ENCODE results near the gene CD4.

CD4 gene

GRCh38 chr12:6765634-6766581 lies 23.4 kb upstream of the CD4 start, which contains the start of gene PTMS:
Gene PTMS (plus strand): TSS chr12:6766363. CDS start chr12:6766706, 343 bp downstream.
- no peak for DNase-seq (ENCODE audit: low read depth)

GRCh38 chr12:6766651-6767349 lies 22.5 kb upstream of the CD4 start:
- peak; percentile 35 for DNase-seq (ENCODE audit: low read depth)

DNA sequence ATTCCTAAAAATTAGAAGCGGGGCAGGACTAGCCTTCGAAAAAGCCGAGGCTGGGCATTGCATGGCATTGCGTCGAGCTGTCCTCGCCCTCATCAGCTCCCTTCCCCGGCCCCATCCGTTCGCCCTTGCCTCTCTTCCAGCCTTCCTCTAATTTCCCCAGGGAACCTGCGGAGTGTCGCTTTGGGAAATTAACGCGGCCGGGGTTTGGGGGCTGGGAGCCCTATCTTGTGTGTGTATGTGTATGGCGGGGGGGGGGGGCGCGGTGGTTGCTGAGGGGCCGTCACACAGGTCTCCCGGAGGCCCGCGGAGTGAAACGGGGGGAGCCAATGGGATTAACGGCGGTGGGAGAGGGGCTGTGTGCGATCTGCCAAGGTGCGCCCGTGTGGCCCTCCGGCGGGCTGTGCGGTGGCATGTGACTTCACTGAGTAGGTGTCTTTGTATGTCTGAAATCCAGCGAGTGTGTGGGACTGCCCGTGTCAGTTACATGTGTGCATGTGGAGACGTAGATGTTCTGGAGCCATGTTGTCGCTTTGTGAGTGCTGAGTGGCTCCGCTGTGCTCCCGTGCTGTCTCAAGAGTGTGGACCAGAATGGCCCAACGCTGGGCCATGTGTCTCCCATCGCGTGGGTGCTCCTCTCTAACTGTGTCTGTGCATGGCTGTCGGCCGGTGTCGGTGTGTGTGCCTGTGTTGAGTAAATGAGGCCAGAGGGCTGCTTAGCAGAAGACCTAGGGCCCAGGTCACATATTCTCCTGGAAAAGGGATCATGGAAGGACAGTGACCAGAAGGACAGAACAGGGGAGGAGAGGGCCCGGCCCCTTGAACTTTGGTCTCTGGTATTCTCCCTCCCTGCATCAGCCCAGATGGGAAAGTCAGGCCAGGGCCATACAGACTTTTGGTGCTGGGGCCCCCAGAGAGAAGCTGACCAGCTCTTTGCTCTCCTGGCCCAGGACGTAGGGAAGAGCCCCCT lies 21.7 kb upstream of the CD4 start:
- DNase-seq (ENCODE audit: low read depth): no peak

DNA sequence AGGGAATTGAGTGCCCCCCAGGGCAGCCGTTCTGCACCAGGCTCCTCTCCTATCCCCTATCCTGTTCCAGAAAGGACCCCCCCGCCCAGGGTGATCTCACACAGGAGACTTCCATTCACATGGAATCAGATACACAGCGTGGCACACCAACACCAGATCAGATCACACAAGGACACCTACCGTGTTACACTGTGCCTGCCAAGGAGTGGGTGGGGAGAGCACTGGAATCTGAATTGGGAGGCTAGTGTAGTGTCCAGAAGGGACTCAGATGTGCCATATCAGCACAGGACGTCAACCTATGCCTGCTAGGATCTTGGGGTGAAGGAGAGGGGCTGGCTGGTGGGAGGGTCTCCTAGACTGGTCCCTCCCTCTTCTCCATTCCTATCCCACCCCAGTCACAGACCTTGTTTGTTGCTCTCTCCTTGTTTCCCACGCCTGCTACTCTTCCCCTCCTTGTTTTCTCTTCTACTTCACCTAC lies 20.9 kb upstream of the CD4 start:
- no peak for DNase-seq (ENCODE audit: low read depth)

GRCh38 chr12:6768990-6769389 lies 20.3 kb upstream of the CD4 start:
- DNase-seq (ENCODE audit: low read depth): no peak

- no peak for DNase-seq (ENCODE audit: low read depth)
Observed at GRCh38 chr12:6769666-6770065, 19.7 kb upstream of the CD4 start.

DNA sequence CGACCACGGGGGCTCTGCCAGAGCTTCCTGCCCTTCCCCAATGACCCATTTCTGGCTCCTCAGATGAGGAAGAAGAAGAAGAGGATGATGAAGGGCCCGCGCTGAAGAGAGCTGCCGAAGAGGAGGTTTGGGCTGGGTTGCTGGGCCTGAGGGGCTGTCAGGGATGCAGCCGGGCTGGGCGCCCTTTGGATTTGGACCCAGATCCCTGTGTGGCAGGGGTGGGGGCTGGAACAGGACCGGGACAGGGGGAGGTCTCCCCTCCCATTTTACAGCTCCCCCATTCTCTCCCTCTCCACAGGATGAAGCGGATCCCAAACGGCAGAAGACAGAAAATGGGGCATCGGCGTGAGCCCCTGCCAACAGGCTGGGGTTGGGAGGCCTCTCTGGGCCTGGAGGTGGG lies 19.2 kb upstream of the CD4 start:
- no peak for DNase-seq (ENCODE audit: low read depth)

DNA sequence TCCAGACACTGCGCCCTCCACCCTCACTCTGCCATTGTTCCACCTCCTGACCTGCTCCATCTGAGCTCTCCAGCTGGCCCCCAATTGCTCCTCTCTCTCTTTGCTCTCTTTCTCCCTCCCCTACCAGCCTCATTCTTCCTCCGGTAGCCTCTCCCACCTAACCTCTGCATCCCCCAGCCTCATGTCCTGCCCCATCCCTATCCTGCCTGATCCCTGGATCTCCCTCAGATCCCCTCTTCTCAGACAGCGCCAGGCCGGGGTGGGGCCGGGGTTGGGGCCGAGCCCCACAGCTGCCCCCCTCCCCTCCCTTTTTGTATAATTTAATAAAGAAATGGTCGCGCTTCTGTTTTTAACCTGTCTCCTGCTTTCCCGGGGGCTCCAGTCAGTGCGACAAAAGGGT lies 18.7 kb upstream of the CD4 start:
- no peak for DNase-seq (ENCODE audit: low read depth)

GRCh38 chr12:6771091-6771495 lies 18.2 kb upstream of the CD4 start:
- DNase-seq (ENCODE audit: low read depth): no peak

DNA sequence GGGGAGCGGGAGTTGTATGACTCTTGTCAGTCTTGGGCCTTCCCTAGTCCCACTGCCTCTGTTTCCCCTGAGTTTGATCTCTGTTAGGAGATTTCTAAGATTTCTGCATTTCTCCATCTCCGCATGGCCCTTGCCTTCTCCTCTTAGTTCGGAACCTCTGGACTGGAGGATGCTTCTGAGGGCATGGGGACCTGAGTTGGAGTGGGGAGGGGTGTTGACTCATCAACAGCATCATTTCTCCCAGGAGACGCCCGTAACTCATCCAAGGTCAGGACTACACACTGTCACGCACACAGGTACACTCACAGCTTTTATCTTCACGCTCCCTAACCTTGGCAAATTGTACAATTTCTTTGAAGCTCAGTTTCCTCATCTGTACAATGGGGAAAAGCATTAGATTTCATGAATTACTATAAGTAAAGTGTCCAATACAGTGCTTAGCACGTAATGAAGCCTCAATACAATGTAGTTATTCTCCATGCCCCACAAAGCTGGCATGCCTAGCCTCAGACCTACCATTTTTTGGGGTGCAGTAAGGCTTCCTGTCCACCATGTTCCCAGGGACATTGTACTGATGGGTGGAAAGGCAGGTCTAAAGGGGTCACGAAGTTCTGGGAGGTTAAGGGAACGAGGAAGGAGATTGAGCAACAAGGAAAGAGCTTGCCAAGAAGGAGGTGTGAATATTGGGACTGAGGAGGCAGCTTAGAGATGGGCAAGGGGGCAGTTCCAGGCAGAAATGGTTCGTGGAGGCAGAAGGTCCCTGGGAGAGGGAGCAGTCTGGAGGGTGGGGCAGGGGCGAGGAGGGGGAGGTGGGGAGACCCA lies 17.6 kb upstream of the CD4 start:
- no peak for DNase-seq (ENCODE audit: low read depth)

- DNase-seq (ENCODE audit: low read depth): no peak
Observed at GRCh38 chr12:6772331-6772695, 17.0 kb upstream of the CD4 start, which contains the start of gene LAG3. Gene LAG3 (plus strand): TSS chr12:6772520. CDS start chr12:6772853, 333 bp downstream.

- DNase-seq (ENCODE audit: low read depth): no peak
Observed at GRCh38 chr12:6772726-6773589, 16.4 kb upstream of the CD4 start.

GRCh38 chr12:6773590-6774351 lies 15.6 kb upstream of the CD4 start:
- no peak for DNase-seq (ENCODE audit: low read depth)

- DNase-seq (ENCODE audit: low read depth): no peak
Observed at GRCh38 chr12:6774499-6775062, 14.7 kb upstream of the CD4 start.

DNA sequence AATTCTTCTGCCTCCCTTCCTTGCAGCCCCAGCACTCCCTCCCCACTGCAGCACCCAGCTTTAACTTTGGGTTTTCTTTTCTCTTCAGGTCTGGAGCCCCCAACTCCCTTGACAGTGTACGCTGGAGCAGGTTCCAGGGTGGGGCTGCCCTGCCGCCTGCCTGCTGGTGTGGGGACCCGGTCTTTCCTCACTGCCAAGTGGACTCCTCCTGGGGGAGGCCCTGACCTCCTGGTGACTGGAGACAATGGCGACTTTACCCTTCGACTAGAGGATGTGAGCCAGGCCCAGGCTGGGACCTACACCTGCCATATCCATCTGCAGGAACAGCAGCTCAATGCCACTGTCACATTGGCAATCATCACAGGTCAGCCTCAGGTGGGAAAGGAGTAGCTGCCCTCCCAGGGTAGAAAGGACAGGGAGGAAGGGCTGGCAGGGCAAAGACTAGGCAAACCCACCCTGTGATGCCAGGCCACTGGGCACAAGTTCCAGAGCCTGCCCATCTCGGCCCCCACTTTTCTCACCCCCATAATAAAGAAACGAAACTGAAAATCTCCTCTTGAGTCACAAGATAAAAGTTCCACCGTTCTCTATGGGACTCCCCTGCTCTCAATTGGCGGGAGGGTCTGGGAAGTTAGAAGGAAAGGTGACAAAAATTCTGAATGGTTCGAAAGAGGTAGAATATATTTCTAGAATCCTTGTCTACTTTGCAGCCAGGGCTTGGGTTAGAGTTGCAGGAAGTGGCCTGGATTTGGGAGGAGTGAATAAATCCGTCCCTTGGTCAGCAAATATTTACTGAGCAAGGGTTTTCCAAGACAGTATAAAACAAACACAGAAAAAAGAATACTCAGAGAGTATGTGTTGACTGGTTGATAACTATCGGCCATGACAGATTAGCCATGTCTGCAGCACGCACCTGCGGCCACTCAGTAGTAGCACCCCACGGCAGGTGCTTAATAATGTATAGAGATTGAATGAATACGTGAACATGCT lies 13.8 kb upstream of the CD4 start:
- DNase-seq (ENCODE audit: low read depth): no peak

DNA sequence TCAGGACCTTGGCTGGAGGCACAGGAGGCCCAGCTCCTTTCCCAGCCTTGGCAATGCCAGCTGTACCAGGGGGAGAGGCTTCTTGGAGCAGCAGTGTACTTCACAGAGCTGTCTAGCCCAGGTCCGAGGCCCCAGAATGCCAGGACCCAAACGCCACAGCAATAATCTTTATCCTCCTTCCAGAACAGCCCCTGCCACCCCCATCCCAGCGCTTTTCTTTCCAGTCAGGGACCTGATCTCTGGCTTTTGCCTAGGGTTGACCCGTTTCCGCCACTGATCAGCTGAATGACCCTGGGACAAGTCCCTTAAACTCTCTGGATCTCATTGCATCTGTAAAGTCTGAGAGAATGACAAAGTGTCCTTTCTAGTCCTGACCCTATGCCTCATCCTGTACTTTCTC lies 11.9 kb upstream of the CD4 start:
- DNase-seq (ENCODE audit: low read depth): no peak

- no peak for DNase-seq (ENCODE audit: low read depth)
Observed at GRCh38 chr12:6778217-6778573, 11.1 kb upstream of the CD4 start.

All from activated T-helper 1 cell treated with Interleukin-2 at 50 U/mL for 16 hours (primary cell).